Choroid plexus epithelial cell (primary cell): Measurements from ENCODE around the gene SAMM50.

ENCODE experiments used
- DNase-seq: peaks from one replicate; pipeline ENCODE4 v3.0.0-alpha.2; 2010; ENCODE audit warnings: low read depth
- H3K4me3 ChIP-seq: 2 replicates; pipeline ENCODE4 v1.5.1; 2011; ENCODE audit warnings: low read depth, mild to moderate bottlenecking, control low read depth, low read length, moderate library complexity
- TF ChIP-seq, protein P1 (sequence below): conservative IDR thresholded peaks from 2 replicates; pipeline ENCODE4 v1.5.1; 2011; ENCODE audit warnings: low read depth, mild to moderate bottlenecking, control low read depth, inconsistent platforms, low read length, moderate library complexity

The SAMM50 gene

DNA sequence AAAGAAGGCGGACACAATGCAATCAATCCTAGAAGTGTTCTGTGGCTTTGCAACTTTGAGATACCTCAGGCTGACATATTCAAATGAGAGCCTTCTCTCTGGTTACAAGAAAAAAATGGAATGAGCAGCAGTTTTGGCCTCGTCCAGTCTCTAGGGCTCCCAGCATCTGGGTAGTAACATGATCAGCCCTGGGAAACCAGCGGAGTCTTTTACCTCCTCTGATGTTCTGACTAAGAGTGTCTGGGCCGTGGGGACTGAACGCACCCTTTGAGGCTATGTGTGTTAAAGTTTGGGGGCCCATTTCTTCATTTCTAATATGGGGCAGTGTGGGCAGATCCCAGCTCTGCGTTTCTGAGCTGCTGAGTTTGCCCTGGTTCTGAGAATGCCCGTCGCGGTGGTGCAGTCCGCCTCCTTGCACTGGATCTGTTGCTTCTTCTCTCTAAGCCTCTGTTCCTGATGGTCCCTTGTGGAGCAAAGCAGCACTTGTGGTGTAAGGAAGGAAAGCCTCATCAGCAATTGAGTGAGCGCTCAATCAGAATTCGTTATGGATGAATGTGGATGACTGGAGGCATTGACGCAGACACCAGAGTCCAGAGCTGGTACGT, 77.0 kb downstream of the SAMM50 start:
- TF ChIP-seq, protein P1, sequence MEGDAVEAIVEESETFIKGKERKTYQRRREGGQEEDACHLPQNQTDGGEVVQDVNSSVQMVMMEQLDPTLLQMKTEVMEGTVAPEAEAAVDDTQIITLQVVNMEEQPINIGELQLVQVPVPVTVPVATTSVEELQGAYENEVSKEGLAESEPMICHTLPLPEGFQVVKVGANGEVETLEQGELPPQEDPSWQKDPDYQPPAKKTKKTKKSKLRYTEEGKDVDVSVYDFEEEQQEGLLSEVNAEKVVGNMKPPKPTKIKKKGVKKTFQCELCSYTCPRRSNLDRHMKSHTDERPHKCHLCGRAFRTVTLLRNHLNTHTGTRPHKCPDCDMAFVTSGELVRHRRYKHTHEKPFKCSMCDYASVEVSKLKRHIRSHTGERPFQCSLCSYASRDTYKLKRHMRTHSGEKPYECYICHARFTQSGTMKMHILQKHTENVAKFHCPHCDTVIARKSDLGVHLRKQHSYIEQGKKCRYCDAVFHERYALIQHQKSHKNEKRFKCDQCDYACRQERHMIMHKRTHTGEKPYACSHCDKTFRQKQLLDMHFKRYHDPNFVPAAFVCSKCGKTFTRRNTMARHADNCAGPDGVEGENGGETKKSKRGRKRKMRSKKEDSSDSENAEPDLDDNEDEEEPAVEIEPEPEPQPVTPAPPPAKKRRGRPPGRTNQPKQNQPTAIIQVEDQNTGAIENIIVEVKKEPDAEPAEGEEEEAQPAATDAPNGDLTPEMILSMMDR: no peak
- no peak overlapping the region for H3K4me3 ChIP-seq
- peak; percentile 70 for DNase-seq

DNA sequence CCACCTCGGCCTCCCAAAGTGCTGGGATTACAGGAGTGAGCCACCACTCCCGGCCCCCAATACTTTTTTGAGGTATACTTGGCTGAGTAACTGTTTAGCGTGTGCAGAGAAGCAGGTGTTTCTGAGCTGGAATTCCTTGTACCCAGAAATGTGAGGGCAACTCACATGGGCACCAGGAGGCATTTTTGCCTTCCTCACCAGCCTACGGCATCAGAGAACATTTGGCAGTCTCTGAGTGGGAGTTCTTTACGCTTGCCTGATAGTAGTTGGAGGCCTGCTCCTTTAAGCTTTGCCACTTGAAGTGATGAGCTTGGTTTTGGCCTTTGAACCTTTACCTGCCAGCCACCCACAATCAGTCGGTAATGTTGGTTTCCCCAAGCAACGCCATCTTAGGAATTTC, 78.0 kb downstream of the SAMM50 start:
- TF ChIP-seq, protein P1: no peak
- no peak overlapping the region for H3K4me3 ChIP-seq
- DNase-seq: no peak

DNA sequence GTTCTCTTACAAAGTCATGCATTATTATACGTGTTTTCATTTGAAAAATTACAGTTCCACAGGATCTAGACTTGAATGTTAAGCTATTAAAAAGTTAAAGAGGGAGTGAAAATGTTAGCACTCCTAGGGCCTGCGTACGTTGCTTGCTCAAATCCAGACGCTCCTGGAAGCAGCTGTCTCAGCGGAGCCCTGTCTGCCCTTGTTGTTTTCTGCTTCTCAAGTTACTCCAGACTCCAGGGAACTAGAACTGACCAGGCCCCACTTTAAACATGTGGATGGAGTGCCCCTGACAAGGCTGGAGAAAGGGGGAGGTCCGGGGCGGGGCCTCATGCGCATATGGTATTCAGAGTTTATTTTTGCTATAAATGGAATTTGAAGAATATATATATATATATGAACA, 78.5 kb downstream of the SAMM50 start:
- peak; percentile 91 for DNase-seq
- no peak overlapping the region for H3K4me3 ChIP-seq
- TF ChIP-seq, protein P1: no peak

DNA sequence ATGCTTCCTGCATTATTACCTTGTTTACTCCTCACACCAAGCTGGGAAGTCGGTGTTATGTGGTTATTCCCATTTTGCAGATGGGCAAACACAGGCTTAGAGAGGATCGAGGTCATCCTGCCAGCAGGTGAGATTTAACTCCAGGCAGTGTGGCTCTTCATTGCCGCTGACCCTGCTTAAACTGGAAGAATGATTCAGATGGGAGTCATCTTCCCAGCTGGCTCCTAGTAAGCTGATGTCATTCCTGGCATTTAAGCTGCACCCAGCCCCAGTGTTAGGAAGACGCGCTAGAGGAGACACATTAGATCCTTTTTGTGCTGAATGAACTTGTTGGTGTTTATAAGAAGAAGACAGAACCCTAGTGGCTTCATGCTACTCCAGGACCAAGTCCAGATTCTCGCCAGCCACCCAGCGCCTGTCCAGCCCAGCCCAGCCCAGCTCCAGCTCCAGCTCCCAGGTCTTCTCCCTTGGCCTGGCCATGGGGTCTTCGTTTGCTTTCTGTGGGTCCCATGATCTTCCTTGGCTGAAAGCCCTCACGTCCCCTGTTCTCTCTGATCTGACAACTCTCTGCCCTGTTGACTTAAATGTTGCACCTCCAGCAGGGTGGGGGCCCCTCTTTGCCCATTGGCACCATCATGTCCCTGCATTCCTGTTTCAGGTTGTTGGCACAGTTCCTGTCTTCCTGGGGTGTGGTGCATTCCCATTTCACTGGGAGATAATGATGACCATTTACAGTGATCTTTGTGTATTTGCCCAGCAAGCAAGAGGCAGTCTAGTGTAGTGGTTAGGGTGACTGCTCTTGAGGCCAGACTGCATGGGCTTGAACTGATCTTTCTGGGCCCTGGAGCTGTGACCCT, 82.5 kb downstream of the SAMM50 start:
- H3K4me3 ChIP-seq: no peak overlapping the region
- TF ChIP-seq, protein P1: no peak
- peak; percentile 91 for DNase-seq

DNA sequence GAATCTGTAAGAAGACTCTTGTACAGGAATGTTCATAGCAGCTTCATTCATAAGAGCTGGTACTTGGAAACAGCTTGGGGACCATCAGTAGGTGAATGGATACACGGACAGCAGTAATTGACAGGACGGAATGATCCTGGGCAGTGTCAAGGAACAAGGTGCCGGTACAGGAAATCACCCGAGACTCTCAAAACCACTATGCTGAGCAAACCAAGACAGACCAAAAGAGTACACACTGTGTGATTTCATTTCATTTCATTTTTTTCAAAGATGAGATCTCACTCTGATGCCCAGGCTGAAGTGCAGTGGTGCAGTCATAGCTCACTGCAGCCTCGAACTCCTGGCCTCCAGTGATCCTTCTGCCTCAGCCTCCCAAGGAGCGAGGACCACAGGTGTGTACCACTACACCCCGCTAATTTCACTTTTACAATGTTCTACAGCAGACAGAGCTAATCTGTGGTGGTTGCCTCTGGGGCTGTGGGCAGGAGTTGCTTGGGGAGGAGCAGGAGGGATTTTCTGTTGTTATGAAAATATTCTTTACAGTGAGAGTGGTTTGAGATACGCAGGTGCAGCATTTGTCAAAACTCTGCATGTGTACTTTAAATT, 84.4 kb downstream of the SAMM50 start:
- no peak overlapping the region for H3K4me3 ChIP-seq
- DNase-seq: no peak
- TF ChIP-seq, protein P1: no peak

DNA sequence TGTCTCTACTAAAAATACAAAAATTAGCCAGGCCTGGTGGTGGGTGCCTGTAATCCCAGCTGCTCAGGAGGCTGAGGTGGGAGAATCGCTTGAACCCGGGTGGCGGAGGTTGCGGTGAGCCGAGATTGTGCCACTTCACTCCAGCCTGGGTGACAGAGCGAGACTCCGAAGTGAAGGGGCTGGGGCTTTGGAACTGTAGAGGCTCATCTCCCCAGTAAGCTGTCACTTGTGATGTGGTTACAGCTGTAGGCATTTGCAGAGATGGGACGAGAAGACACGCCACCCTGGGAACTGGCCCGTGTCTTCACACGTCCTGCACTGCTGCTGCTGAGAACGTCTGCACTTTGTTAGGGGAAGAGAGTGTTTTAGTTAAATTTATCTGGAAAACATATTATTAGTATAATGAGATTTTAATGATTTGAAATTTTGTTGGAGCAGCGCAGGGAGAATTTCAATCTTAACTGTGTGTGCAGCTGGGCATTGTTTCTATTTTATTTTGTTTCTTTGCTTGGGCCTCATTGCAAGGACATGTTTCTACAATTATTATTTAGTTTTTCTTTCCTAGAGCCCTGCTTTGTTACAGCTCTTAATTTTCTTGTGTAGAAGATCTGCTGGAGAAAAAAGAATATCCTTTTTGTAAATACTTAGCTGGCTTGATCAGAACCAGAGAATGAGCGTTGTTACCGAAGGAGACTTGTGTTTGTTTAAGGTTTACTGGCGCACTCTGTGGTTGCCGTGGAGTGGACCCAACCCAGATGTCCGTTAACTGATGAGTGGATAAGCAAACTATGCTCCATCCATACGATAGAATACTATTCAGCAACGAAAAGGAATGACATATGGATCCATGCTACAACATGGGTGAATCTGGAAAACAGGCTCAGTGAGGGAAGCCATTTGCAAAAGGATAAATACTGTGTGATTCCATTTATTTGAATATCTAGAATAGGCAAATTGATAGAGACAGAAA, 87.3 kb downstream of the SAMM50 start:
- DNase-seq: no peak
- TF ChIP-seq, protein P1: no peak
- H3K4me3 ChIP-seq: no peak overlapping the region
